Activated naive CD4-positive, alpha-beta T cell treated with Interleukin-2 at 50 U/mL for 16 hours (primary cell): Measurements from ENCODE around the gene PRR14L.
"Not testable (repeated sequence)": the region's sequence is repeated elsewhere in the genome, so short reads cannot be mapped to it uniquely, and the experiment has no call there.

Experiments used
- DNase-seq: peaks from one replicate; pipeline ENCODE4 v3.0.0-alpha.2; 2020

The PRR14L gene

GRCh38 chr22:31681349-31682345 is 68.3 kb downstream of the PRR14L start:
- no peak for DNase-seq

- DNase-seq, result no peak
Measured at GRCh38 chr22:31680861-31681341, 69.0 kb downstream of the PRR14L start.

GRCh38 chr22:31678748-31679147 is 71.2 kb downstream of the PRR14L start:
- DNase-seq, result no peak

- peak; percentile 93 for DNase-seq
Measured at GRCh38 chr22:31676700-31677099, 73.2 kb downstream of the PRR14L start.

GRCh38 chr22:31674219-31674618 is 75.7 kb downstream of the PRR14L start:
- DNase-seq, result not testable (repeated sequence)

GRCh38 chr22:31668849-31669248 is 81.1 kb downstream of the PRR14L start:
- DNase-seq, result not testable (repeated sequence)

GRCh38 chr22:31662668-31663037 is 87.3 kb downstream of the PRR14L start:
- DNase-seq, result no peak

GRCh38 chr22:31661851-31662667 is 87.9 kb downstream of the PRR14L start, which contains the start of gene PISD:
Gene PISD (minus strand): TSS chr22:31662215. CDS start chr22:31662208, 7 bp downstream.
- peak; percentile 97 for DNase-seq

GRCh38 chr22:31660860-31661341 is 89.0 kb downstream of the PRR14L start:
- DNase-seq, result peak; percentile 65

- DNase-seq, result no peak
Measured at GRCh38 chr22:31659246-31659645, 90.7 kb downstream of the PRR14L start.

GRCh38 chr22:31654408-31654807 is 95.5 kb downstream of the PRR14L start:
- no peak for DNase-seq

- no peak for DNase-seq
Measured at GRCh38 chr22:31653944-31654343, 96.0 kb downstream of the PRR14L start.

- DNase-seq, result no peak
Measured at GRCh38 chr22:31652911-31653684, 96.8 kb downstream of the PRR14L start.

- no peak for DNase-seq
Measured at GRCh38 chr22:31652088-31652487, 97.8 kb downstream of the PRR14L start.

- DNase-seq, result no peak
Measured at GRCh38 chr22:31651664-31652063, 98.3 kb downstream of the PRR14L start.

- DNase-seq, result no peak
Measured at GRCh38 chr22:31650391-31650790, 99.5 kb downstream of the PRR14L start.

- DNase-seq, result no peak
Measured at GRCh38 chr22:31647523-31648320, 102.2 kb downstream of the PRR14L start.

- DNase-seq, result no peak
Measured at GRCh38 chr22:31647066-31647465, 102.9 kb downstream of the PRR14L start.

GRCh38 chr22:31646186-31647019 is 103.5 kb downstream of the PRR14L start:
- peak; percentile 60 for DNase-seq

GRCh38 chr22:31639436-31640039 is 110.4 kb downstream of the PRR14L start:
- DNase-seq, result no peak
